Thoracic aorta (tissue), 2 donors: ENCODE data around the gene SULT1C2. TPM values are rescaled to one million over a fixed set of nuclear protein-coding genes. Genes with fewer than 3 reads are reported as not detected.

Experiments
- ATAC-seq: fragments of 150-250 bp; one replicate; pipeline ENCODE4 v1.8.0; 2017; ENCODE audit warnings: low read depth; ENCODE audit not compliant: insufficient number of reproducible peaks, low FRiP score
- DNase-seq: peaks from one replicate; pipeline ENCODE4 v3.0.0-alpha.2; 2020; ENCODE audit warnings: low spot score
- H3K27ac ChIP-seq, 2 donors: fragments of 200-600 bp; sonication (generic); 1 replicate in 1 of 2; 2 replicates in 1 of 2; pipeline ENCODE4 v1.5.1; 2016; ENCODE audit warnings: mild to moderate bottlenecking in 2 of 2, moderate library complexity in 2 of 2
- H3K27me3 ChIP-seq: fragments of 200-600 bp; sonication (generic); replicated peaks from 2 replicates; pipeline ENCODE4 v1.6.0; 2016; ENCODE audit warnings: mild to moderate bottlenecking; ENCODE audit not compliant: insufficient read depth
- H3K36me3 ChIP-seq: fragments of 200-600 bp; sonication (generic); one replicate; pipeline ENCODE4 v1.5.1; 2016
- H3K4me1 ChIP-seq, 2 donors: fragments of 200-600 bp; sonication (generic); 1 replicate in 1 of 2; 2 replicates in 1 of 2; pipeline versions ENCODE4 v1.5.1 to v1.6.0; 2016; ENCODE audit warnings: low read depth in 2 of 2, mild to moderate bottlenecking in 1 of 2; ENCODE audit not compliant: control insufficient read depth in 1 of 2
- H3K4me3 ChIP-seq: fragments of 200-600 bp; sonication (generic); 2 replicates; pipeline ENCODE4 v1.5.1; 2016; ENCODE audit warnings: mild to moderate bottlenecking
- H3K9me3 ChIP-seq: fragments of 200-600 bp; sonication (generic); 2 replicates; pipeline ENCODE4 v1.5.1; 2016
- CTCF ChIP-seq: fragments of 200-600 bp; sonication (generic); IDR thresholded peaks from one replicate; pipeline ENCODE4 v1.5.1; 2019; ENCODE audit warnings: antibody characterized with exemption
- total RNA-seq, 2 donors: library from RNA; depleted of rRNA; stranded (reverse); fragments of >200 nt; gene quantifications; one replicate each; pipeline versions ENCODE4 v1.1.0 to v1.2.3, GENCODE V29; 2016

The SULT1C2 gene
- total RNA-seq, result 10 to 100 TPM in 1 of 2 donors, not detected in 1; 16.6 TPM

- H3K36me3 ChIP-seq, result no peaks in the 10 kb centered on the region
- H3K4me1 ChIP-seq, result no peaks in the 10 kb centered on the region
- H3K27me3 ChIP-seq, result no peaks in the 10 kb centered on the region
- H3K27ac ChIP-seq, result no peak within 1 kb of the TSS
- H3K4me3 ChIP-seq, result no peak within 1 kb of the TSS
- H3K9me3 ChIP-seq, result no peaks in the 10 kb centered on the region
- TF ChIP-seq CTCF, result no peak
- DNase-seq (no peak), ATAC-seq (no peak)
Observed at GRCh38 chr2:108288534-108289106, at the start of gene SULT1C2. Gene SULT1C2 (plus strand): TSS chr2:108288895. CDS start chr2:108293668, 4,773 bp downstream.

- TF ChIP-seq CTCF, result no peak
- Histone ChIP-seq H3K36me3 (no peaks in the 10 kb centered on the region), H3K27ac (no peak within 1 kb of the TSS), H3K4me1 (no peaks in the 10 kb centered on the region), H3K9me3 (peaks cover 7% of the 10 kb centered on the region), H3K27me3 (no peaks in the 10 kb centered on the region), H3K4me3 (no peak within 1 kb of the TSS)
- ATAC-seq (no peak), DNase-seq (no peak)
Observed at GRCh38 chr2:108239786-108240185, 48.9 kb upstream of the SULT1C2 start, which contains the start of gene SULT1C3. Gene SULT1C3 (plus strand): TSS chr2:108239968. CDS start chr2:108247195, 7,227 bp downstream.

GRCh38 chr2:108240966-108241365, 47.7 kb upstream of the SULT1C2 start:
- ATAC-seq, result no peak
- H3K27me3 ChIP-seq, result no peaks in the 10 kb centered on the region
- H3K27ac ChIP-seq, result no peak overlapping the region
- TF ChIP-seq CTCF, result no peak
- H3K36me3 ChIP-seq, result no peaks in the 10 kb centered on the region
- no peak for DNase-seq
- no peak overlapping the region for H3K4me3 ChIP-seq
- peaks cover 12% of the 10 kb centered on the region for H3K9me3 ChIP-seq
- no peaks in the 10 kb centered on the region for H3K4me1 ChIP-seq

- no peaks in the 10 kb centered on the region for H3K4me1 ChIP-seq
- H3K36me3 ChIP-seq, result no peaks in the 10 kb centered on the region
- no peak overlapping the region for H3K27ac ChIP-seq
- DNase-seq (no peak), ATAC-seq (no peak)
- H3K27me3 ChIP-seq, result no peaks in the 10 kb centered on the region
- H3K4me3 ChIP-seq, result no peak overlapping the region
- peaks cover 6% of the 10 kb centered on the region for H3K9me3 ChIP-seq
- no peak for TF ChIP-seq CTCF
Observed at GRCh38 chr2:108243566-108243965, 45.1 kb upstream of the SULT1C2 start.

- Histone ChIP-seq H3K27me3 (no peaks in the 10 kb centered on the region), H3K4me3 (no peak overlapping the region), H3K36me3 (no peaks in the 10 kb centered on the region), H3K4me1 (no peaks in the 10 kb centered on the region), H3K9me3 (peaks cover 6% of the 10 kb centered on the region), H3K27ac (no peak overlapping the region)
- no peak for TF ChIP-seq CTCF
- DNase-seq (no peak), ATAC-seq (no peak)
Observed at GRCh38 chr2:108244667-108245414, 43.9 kb upstream of the SULT1C2 start.
